ENCODE data around the gene SNED1. TPM values are rescaled to one million over a fixed set of nuclear protein-coding genes. Genes with fewer than 3 reads are reported as not detected.
"Not testable (repeated sequence)": the region's sequence is repeated elsewhere in the genome, so short reads cannot be mapped to it uniquely, and the experiment has no call there.

SNED1 gene
- total and polyA plus RNA-seq, 9 donors = 1.3 to 4.6 (median 2.7) TPM

DNA sequence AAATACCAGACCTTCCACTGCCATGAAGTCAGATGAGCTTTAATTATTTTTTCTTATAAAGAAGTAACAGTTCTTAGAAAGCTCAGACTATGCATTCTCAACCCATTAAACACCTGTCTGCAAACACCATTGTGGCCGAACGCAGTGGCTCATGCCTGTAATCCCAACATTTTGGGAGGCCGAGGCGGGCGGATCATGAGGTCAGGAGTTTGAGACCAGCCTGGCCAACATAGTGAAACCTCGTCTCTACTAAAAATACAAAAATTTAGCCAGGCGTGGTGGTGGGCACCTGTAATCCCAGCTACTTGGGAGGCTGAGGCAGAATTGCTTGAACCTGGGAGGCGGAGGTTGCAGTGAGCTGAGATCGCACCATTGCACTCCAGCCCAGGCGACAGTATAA lies 106.2 kb downstream of the SNED1 start:
- not testable (repeated sequence) for H3K9me3 ChIP-seq (replicated peaks; ENCODE audit: control insufficient read depth, low read depth, low read length); H3K4me3 ChIP-seq (ENCODE audit: low read length); H3K36me3 ChIP-seq (ENCODE audit: control insufficient read depth, insufficient read depth, low read length); H3K27me3 ChIP-seq (ENCODE audit: control insufficient read depth, insufficient read depth, low read length); H3K27ac ChIP-seq (ENCODE audit: low read length); DNase-seq
- WGBS (ENCODE audit: insufficient coverage) = no CpG with 5 or more reads among the region's 10 CpGs
- H3K4me1 ChIP-seq (ENCODE audit: control insufficient read depth, insufficient read depth, low read length) = peaks cover 15% of the 10 kb centered on the region

DNA sequence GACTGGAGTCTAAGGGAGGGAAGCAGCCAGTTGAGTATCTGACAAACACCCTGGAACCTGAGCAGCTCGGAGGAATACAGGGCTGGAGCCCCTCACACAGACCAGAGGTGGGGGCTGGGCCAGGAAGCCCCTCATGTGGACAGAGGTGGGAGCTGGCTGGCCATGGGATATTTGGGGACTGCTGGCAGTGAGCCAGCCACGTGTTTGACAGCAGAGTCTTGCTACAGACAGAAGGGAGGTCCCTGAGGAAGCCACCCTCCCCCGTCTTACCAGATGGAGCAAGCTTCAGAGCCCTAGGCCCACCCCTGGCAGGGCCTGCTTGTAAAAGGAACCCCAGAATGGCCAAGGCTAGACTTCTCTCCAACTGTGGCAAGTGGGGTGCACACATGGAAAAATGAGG lies 107.2 kb downstream of the SNED1 start:
- Histone ChIP-seq H3K27ac (ENCODE audit: low read length) (no peak overlapping the region), H3K4me3 (ENCODE audit: low read length) (no peak overlapping the region), H3K9me3 (replicated peaks; ENCODE audit: control insufficient read depth, low read depth, low read length) (no peaks in the 10 kb centered on the region), H3K4me1 (ENCODE audit: control insufficient read depth, insufficient read depth, low read length) (peaks cover 15% of the 10 kb centered on the region), H3K27me3 (ENCODE audit: control insufficient read depth, insufficient read depth, low read length) (no peaks in the 10 kb centered on the region), H3K36me3 (ENCODE audit: control insufficient read depth, insufficient read depth, low read length) (no peaks in the 10 kb centered on the region)
- no peak for DNase-seq
- WGBS (ENCODE audit: insufficient coverage) = 43% methylated on average over 1 of the region's 3 CpGs

DNA sequence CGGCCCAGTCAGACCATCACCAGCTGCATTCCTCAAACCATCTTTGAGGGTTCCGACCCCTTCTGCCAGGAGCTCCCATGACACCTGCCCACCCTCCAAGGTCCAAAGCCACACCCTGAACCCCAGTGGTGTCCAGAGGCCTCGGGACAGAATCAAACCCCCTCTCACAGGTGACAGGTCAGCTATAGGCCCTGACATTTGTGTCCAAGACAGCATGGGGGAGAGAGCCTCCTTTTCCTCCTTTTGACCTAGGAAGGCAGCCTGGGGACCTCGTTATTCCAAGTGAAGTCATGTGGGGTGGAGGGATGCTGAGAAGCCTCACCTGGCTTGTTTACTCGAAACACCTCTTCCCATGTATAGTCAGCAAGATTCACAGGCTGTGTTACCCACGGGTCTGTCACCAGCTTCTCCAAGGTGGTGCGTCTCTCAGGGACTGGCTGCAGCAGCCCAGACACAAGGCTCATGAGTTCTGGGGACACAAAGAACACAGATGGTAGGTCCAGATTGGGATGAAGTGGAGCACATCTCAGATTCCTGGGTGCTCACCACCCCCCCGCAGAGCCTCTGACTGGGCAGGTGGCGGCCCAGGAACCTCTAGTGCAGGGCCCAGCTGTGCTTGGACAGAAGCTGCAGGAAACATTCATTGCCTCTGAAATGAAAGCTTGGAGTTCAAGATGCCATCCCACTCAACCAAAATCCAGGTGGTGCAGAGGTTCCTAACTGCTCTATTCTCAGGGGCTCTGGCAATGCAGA lies 108.8 kb downstream of the SNED1 start:
- H3K9me3 ChIP-seq (replicated peaks; ENCODE audit: control insufficient read depth, low read depth, low read length) = no peaks in the 10 kb centered on the region
- H3K4me3 ChIP-seq (ENCODE audit: low read length) = no peak overlapping the region
- 89% methylated on average over 6 of the region's 9 CpGs for WGBS (ENCODE audit: insufficient coverage)
- peaks cover 8% of the 10 kb centered on the region for H3K4me1 ChIP-seq (ENCODE audit: control insufficient read depth, insufficient read depth, low read length)
- DNase-seq = no peak
- no peaks in the 10 kb centered on the region for H3K36me3 ChIP-seq (ENCODE audit: control insufficient read depth, insufficient read depth, low read length)
- H3K27me3 ChIP-seq (ENCODE audit: control insufficient read depth, insufficient read depth, low read length) = no peaks in the 10 kb centered on the region
- H3K27ac ChIP-seq (ENCODE audit: low read length) = no peak overlapping the region

DNA sequence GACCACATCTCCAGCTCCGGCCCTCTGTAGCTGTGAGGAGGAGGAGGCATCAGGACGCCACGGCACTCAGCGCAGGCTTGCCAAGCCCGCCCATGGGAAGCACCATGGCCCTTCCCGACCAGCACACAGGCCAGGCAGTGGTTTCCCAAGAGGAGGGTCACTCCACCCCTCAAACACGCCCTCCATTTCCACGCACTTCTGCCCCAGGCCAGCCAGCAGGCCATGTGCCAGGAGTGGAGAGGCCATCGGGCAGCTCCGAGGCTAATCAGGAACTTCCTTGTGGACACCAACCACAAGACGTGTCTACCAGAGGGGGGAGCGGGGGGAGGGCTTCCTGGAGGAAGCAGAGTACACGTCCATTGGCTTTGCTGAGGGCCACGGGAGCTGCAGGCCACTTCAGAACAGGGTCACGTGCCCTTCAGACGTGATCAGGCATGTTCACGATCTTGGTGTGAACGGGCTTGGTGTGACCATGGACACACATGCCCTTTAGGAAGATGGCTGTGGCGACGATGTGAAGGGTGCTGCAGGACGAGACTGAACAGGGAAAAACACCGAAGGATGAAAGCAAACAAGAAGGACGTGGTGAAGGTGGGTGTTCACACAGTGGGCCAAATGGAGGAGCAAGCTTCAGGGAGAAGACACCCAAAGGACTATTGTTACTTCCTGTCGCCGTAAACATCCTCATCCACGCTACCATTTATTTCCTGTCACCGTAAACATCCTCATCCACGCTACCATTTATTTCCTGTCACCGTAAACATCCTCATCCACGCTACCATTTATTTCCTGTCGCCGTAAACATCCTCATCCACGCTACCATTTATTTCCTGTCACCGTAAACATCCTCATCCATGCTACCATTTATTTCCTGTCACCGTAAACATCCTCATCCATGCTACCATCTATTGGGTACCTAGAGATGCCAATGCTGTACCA lies 110.1 kb downstream of the SNED1 start:
- H3K4me3 ChIP-seq (ENCODE audit: low read length) = no peak overlapping the region
- no peak overlapping the region for H3K27ac ChIP-seq (ENCODE audit: low read length)
- no peak for DNase-seq
- H3K36me3 ChIP-seq (ENCODE audit: control insufficient read depth, insufficient read depth, low read length) = no peaks in the 10 kb centered on the region
- H3K27me3 ChIP-seq (ENCODE audit: control insufficient read depth, insufficient read depth, low read length) = no peaks in the 10 kb centered on the region
- H3K9me3 ChIP-seq (replicated peaks; ENCODE audit: control insufficient read depth, low read depth, low read length) = no peaks in the 10 kb centered on the region
- WGBS (ENCODE audit: insufficient coverage) = 82% methylated on average over 28 of the region's 35 CpGs
- no peaks in the 10 kb centered on the region for H3K4me1 ChIP-seq (ENCODE audit: control insufficient read depth, insufficient read depth, low read length)

DNA sequence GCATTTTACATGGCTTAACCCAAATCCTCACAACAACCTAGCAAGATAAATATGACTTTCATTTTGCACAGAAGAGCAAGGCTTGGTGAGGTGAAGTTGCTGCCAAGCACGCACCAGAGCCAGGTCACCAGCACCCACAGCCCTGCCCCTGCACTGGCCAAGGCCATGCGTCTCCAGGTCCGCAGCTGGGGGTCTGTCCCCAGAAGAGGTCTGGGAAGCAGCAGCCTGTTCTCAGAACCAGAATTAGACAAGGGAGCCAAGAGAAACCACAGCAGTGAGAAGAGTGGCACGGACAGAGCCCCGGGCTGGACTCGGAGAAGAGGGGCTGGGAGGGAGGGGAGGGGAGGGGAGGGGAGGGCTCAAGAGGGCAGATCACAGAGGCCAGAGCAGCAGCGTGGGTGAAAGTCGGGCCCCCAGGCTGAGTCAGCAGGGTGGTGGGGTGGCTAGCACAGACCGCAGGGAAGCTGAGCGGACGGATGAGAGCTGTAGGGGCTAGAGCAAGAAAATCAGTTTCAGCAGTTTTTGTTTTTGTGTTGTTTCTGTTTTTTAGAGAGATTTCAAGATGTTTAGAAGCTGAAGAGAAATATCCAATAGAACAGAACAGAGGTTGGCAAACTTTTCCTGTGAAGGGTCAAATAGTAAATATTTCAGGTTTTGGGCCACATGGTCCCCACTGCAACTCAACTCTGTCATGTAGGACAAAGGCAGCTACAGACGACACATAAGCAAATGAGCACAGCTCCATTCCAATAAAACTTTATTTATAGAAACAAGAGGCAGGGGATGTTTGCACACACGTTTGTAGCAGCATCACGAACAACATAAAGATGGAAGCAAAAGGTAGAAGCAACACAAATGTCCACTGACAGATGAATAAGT lies 111.0 kb downstream of the SNED1 start:
- H3K9me3 ChIP-seq (replicated peaks; ENCODE audit: control insufficient read depth, low read depth, low read length) = no peaks in the 10 kb centered on the region
- no peak overlapping the region for H3K27ac ChIP-seq (ENCODE audit: low read length)
- no peaks in the 10 kb centered on the region for H3K36me3 ChIP-seq (ENCODE audit: control insufficient read depth, insufficient read depth, low read length)
- no peaks in the 10 kb centered on the region for H3K4me1 ChIP-seq (ENCODE audit: control insufficient read depth, insufficient read depth, low read length)
- H3K4me3 ChIP-seq (ENCODE audit: low read length) = no peak overlapping the region
- H3K27me3 ChIP-seq (ENCODE audit: control insufficient read depth, insufficient read depth, low read length) = no peaks in the 10 kb centered on the region
- 83% methylated on average over 13 of the region's 14 CpGs for WGBS (ENCODE audit: insufficient coverage)
- DNase-seq = no peak

DNA sequence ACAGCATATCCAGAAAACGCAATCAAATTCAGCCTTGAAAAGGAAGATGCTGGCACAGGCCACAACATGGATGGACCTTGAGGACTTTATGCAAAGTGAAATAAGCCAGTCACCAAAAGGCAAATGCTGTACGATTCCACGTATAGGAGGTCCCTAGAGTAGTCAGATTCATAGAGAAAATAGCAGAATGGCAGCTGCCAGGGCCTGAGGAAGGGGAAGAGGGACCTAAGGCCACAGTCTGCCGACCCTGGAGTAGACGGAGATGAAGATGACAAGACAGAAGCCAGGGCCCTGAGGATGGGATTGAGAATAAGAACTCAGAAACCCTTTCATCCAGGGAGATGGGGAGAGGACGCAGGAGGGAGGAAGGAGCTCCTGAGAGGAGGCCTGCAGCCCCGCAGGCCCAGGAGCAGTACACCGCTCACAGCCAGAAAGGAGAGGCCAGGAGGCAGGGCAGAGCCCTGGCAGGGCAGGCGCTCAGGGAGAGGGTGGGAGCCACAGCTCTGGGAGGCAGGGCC lies 111.7 kb downstream of the SNED1 start:
- no peaks in the 10 kb centered on the region for H3K9me3 ChIP-seq (replicated peaks; ENCODE audit: control insufficient read depth, low read depth, low read length)
- H3K27me3 ChIP-seq (ENCODE audit: control insufficient read depth, insufficient read depth, low read length) = no peaks in the 10 kb centered on the region
- no peak for DNase-seq
- 80% methylated on average over 8 of the region's 9 CpGs for WGBS (ENCODE audit: insufficient coverage)
- H3K4me1 ChIP-seq (ENCODE audit: control insufficient read depth, insufficient read depth, low read length) = no peaks in the 10 kb centered on the region
- no peak overlapping the region for H3K27ac ChIP-seq (ENCODE audit: low read length)
- no peaks in the 10 kb centered on the region for H3K36me3 ChIP-seq (ENCODE audit: control insufficient read depth, insufficient read depth, low read length)
- H3K4me3 ChIP-seq (ENCODE audit: low read length) = no peak overlapping the region

DNA sequence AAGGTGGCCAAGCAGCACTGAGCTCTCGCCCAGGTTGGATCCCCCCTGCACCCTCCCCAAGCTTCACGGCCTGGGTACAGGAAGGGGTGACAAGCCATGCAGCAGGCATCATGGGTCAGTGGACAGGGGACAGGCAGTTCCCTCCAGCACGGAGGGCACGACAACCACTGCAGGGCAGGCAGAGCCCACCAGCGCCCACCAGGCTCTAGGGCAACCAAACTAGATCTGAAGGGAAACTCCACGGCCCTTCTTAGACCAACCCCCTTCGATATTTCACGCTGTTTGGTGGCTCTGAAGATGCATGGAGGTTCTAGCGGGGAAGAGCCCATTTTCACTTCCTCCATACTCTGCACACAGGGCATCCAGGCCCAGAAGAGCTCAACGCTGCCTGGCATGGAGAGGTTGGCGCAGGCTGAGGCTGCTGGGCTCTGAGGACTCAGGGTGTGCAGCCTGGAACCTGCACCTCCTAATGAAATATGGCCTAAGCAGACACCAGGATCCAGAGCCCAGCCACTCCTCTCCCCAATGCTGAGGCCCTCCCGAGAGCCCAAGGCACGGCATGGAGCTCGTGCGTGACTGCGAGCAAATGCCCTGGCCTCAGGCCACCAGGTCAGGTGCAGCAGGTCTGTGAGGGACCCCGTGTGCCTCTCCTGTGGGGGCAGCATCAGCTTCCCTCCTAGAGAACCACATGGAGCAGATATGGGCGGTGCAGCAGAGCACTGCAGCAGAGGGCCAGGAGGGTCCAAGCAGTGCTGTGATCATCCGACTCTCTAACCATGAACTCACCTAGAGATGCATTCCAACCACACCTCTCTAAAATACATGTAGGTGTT lies 112.4 kb downstream of the SNED1 start:
- H3K27me3 ChIP-seq (ENCODE audit: control insufficient read depth, insufficient read depth, low read length) = no peaks in the 10 kb centered on the region
- WGBS (ENCODE audit: insufficient coverage) = 80% methylated on average over 10 of the region's 19 CpGs
- no peaks in the 10 kb centered on the region for H3K9me3 ChIP-seq (replicated peaks; ENCODE audit: control insufficient read depth, low read depth, low read length)
- no peak overlapping the region for H3K27ac ChIP-seq (ENCODE audit: low read length)
- no peak overlapping the region for H3K4me3 ChIP-seq (ENCODE audit: low read length)
- H3K4me1 ChIP-seq (ENCODE audit: control insufficient read depth, insufficient read depth, low read length) = no peaks in the 10 kb centered on the region
- no peaks in the 10 kb centered on the region for H3K36me3 ChIP-seq (ENCODE audit: control insufficient read depth, insufficient read depth, low read length)
- no peak for DNase-seq

DNA sequence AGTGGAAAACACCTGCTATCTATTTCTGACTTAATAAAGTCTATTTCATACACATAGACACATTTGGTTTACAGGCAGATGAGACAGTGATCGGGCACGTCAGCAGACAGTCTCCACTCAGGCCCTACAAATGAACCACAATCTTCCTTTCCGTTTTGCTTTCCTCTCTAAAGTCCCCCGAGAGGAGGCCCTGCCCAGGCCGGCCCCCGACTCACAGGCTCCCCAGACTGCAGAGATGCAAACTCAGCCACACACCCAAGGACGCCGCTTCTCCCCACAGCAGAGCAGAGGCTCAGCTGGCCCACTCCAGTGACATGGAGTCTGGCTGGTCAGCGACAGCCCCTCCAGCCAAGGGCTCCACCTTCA lies 113.0 kb downstream of the SNED1 start:
- no peak for DNase-seq
- Histone ChIP-seq H3K27ac (ENCODE audit: low read length) (no peak overlapping the region), H3K36me3 (ENCODE audit: control insufficient read depth, insufficient read depth, low read length) (no peaks in the 10 kb centered on the region), H3K4me3 (ENCODE audit: low read length) (no peak overlapping the region), H3K27me3 (ENCODE audit: control insufficient read depth, insufficient read depth, low read length) (no peaks in the 10 kb centered on the region), H3K9me3 (replicated peaks; ENCODE audit: control insufficient read depth, low read depth, low read length) (no peaks in the 10 kb centered on the region), H3K4me1 (ENCODE audit: control insufficient read depth, insufficient read depth, low read length) (no peaks in the 10 kb centered on the region)
- 60% methylated on average over 8 of the region's 9 CpGs for WGBS (ENCODE audit: insufficient coverage)

DNA sequence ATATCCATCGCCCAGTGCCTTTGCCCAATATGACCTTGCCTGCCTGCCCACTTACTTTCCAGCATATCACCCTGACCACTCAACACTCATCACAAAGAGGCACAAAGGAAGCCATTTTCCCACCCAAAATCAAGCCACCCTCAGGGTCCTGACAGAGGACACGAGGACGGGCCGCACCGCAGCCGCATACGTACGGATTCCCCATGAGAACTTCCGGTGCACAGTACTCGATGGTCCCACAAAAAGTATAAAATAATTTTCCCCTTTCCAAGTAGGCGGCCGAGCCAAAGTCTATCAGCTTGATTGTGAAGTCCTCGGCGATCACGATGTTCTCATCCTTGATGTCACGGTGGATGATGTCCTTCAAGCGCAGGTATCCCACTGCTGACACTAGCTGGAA lies 113.6 kb downstream of the SNED1 start:
- Histone ChIP-seq H3K9me3 (replicated peaks; ENCODE audit: control insufficient read depth, low read depth, low read length) (no peaks in the 10 kb centered on the region), H3K4me3 (ENCODE audit: low read length) (no peak overlapping the region), H3K4me1 (ENCODE audit: control insufficient read depth, insufficient read depth, low read length) (no peaks in the 10 kb centered on the region), H3K27me3 (ENCODE audit: control insufficient read depth, insufficient read depth, low read length) (no peaks in the 10 kb centered on the region), H3K27ac (ENCODE audit: low read length) (no peak overlapping the region), H3K36me3 (ENCODE audit: control insufficient read depth, insufficient read depth, low read length) (no peaks in the 10 kb centered on the region)
- WGBS (ENCODE audit: insufficient coverage) = 91% methylated on average over 12 of the region's 17 CpGs
- no peak for DNase-seq
